Stomach (tissue), 4 donors: Measurements from ENCODE around the gene NXN.

ENCODE experiments used
- CTCF ChIP-seq, 7 experiments: fragments of 450-650 bp in 4 of 7; fragments of 200-600 bp in 3 of 7; sonication (generic) in 3 of 7; IDR thresholded peaks; one replicate each; pipeline ENCODE4 v1.5.1; 2016 to 2019; ENCODE audit warnings: antibody characterized with exemption in 7 of 7, control low read depth in 2 of 7, mild to moderate bottlenecking in 1 of 7
- EP300 ChIP-seq: sonication (generic); formaldehyde crosslinking; IDR thresholded peaks from one replicate; pipeline ENCODE4 v1.6.1; 2017; ENCODE audit warnings: antibody characterized with exemption
- POLR2A ChIP-seq, 4 donors: fragments of 450-650 bp; IDR thresholded peaks; one replicate each; pipeline ENCODE4 v1.6.1; 2016; ENCODE audit warnings: antibody characterized with exemption in 4 of 4, control low read depth in 2 of 4, mild to moderate bottlenecking in 1 of 4, moderate library complexity in 1 of 4

DNA sequence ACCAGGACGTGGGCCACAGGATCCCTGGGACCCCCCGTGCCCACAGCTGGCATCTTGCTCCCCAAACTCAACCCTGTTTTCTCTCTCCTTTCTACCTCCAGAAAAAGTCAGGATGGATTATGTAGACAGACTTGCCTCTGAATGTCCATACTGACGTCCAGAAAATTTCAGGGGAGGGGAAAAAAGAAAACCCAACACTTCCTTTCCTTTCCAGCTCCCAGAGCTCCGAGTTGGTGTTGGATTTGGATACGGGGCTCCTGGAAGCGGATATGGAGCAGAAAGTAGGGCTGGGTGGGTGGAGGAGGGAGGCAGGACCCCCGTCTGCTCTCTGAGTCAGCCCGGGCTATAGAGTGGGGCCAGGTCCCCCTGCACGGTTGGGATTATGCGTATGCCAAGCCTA lies 127.2 kb downstream of the NXN start:
- TF ChIP-seq CTCF (IDR thresholded peaks at IDR 0.05), result no peak
- no peak for TF ChIP-seq POLR2A (IDR thresholded peaks at IDR 0.05)
- no peak for TF ChIP-seq EP300
